Stomach (tissue), 9 donors: Measurements from ENCODE around the gene SERPINB2. TPM values are rescaled to one million over a fixed set of nuclear protein-coding genes. Genes with fewer than 3 reads are reported as not detected.
"Not testable (repeated sequence)": the region's sequence is repeated elsewhere in the genome, so short reads cannot be mapped to it uniquely, and the experiment has no call there.

Source experiments
- DNase-seq, 2 donors: peaks; one replicate each; pipeline versions ENCODE4 v3.0.0 to v3.0.0-alpha.2; 2013 to 2019
- H3K27ac ChIP-seq, 5 donors: fragments of 200-600 bp in 4 of 5; sonication (generic) in 4 of 5; one replicate each; pipeline ENCODE4 v1.5.1; 2013 to 2019; ENCODE audit warnings: mild to moderate bottlenecking in 1 of 5, moderate library complexity in 1 of 5
- H3K27me3 ChIP-seq, 3 donors: fragments of 200-600 bp; sonication (generic); one replicate each; pipeline ENCODE4 v1.5.1; 2017 to 2019; ENCODE audit warnings: mixed run types in 1 of 3
- H3K36me3 ChIP-seq, 4 donors: fragments of 200-600 bp; sonication (generic); 1 replicate in 3 of 4; 2 replicates in 1 of 4; pipeline ENCODE4 v1.5.1; 2016 to 2019
- H3K4me1 ChIP-seq, 4 donors: fragments of 200-600 bp; sonication (generic); one replicate each; pipeline ENCODE4 v1.5.1; 2016 to 2019
- H3K4me3 ChIP-seq, 4 donors: fragments of 200-600 bp; sonication (generic) in 3 of 4; one replicate each; pipeline ENCODE4 v1.5.1; 2016 to 2019; ENCODE audit warnings: mild to moderate bottlenecking in 1 of 4
- H3K9me3 ChIP-seq, 4 donors: fragments of 200-600 bp; sonication (generic); one replicate each; pipeline ENCODE4 v1.5.1; 2016 to 2019
- EP300 ChIP-seq: sonication (generic); formaldehyde crosslinking; IDR thresholded peaks from one replicate; pipeline ENCODE4 v1.6.1; 2017; ENCODE audit warnings: antibody characterized with exemption
- POLR2A ChIP-seq, 4 donors: fragments of 450-650 bp; IDR thresholded peaks; one replicate each; pipeline ENCODE4 v1.6.1; 2016; ENCODE audit warnings: antibody characterized with exemption in 4 of 4, control low read depth in 2 of 4, mild to moderate bottlenecking in 1 of 4, moderate library complexity in 1 of 4
- POLR2AphosphoS5 ChIP-seq, 3 donors: sonication (generic); formaldehyde crosslinking; IDR thresholded peaks; one replicate each; pipeline ENCODE4 v1.6.1; 2016; ENCODE audit warnings: antibody characterized with exemption in 3 of 3
- WGBS, 5 donors: extraction: QIAGEN DNeasy Blood & Tissue Kit in 3 of 5; methylation state at CpG; one replicate each; pipeline versions ENCODE4 v1.1.5 to v1.1.7; 2013 to 2018; 5-methylcytosine and 5-hydroxymethylcytosine counted together
- intact Hi-C: fragments of 100-400 bp; cut with DNase I; formaldehyde crosslinking; loops from one replicate; pipeline ENCODE4 v1.15.1; 2023; ENCODE audit warnings: low total_unique reads
- polyA plus RNA-seq, 3 donors: library from polyadenylated mRNA; stranded (reverse); fragments of 200-250 nt; gene quantifications; one replicate each; pipeline ENCODE4 v1.2.3, GENCODE V29; 2013
- total RNA-seq, 5 donors: library from RNA; depleted of rRNA; stranded (reverse); fragments of >200 nt; gene quantifications; one replicate each; pipeline versions ENCODE4 v1.1.0 to v1.2.3, GENCODE V29; 2014 to 2016
- TF ChIP-seq, protein P1 (sequence below), 7 experiments: fragments of 450-650 bp in 4 of 7; fragments of 200-600 bp in 3 of 7; sonication (generic) in 3 of 7; IDR thresholded peaks; one replicate each; pipeline ENCODE4 v1.5.1; 2016 to 2019; ENCODE audit warnings: antibody characterized with exemption in 7 of 7, control low read depth in 2 of 7, mild to moderate bottlenecking in 1 of 7
- donor health status: healthy with polysubstance abuse.
- donor health status: Bipolar disorder and iron deficiency.
- donor health status: healthy.

SERPINB2 gene
- total and polyA plus RNA-seq, 8 donors, result 0.46 to 22.4 (median 3.0) TPM; not detected in 4

DNA sequence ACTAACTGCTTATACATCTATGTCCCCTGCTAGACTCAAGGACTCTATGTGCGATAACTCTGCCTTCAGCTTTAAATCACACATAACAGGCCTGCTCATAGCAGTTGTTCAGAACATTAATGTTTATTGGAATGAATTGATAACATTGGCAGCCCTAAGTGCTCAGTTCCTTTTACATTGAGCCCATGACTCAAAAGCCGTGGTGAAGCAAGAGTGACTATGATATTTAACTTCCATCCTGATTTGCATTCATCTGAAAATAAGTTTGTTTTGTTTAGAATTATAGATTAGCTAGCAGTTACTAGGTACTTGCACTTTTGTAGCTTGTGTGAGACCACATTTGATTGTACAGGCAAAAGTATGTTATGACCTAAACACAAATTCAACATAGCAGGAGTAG is 34.5 kb downstream of the SERPINB2 start:
- Histone ChIP-seq H3K27me3 (no peaks in the 10 kb centered on the region), H3K9me3 (no peaks in the 10 kb centered on the region), H3K27ac (no peak overlapping the region), H3K4me3 (no peak overlapping the region), H3K36me3 (no peaks in the 10 kb centered on the region), H3K4me1 (no peaks in the 10 kb centered on the region)
- no peak for DNase-seq
- intact Hi-C loops, result no loop called here
- TF ChIP-seq EP300, result no peak
- no peak for TF ChIP-seq POLR2AphosphoS5 (IDR thresholded peaks at IDR 0.05)
- TF ChIP-seq POLR2A (IDR thresholded peaks at IDR 0.05), result no peak
- TF ChIP-seq, protein P1, sequence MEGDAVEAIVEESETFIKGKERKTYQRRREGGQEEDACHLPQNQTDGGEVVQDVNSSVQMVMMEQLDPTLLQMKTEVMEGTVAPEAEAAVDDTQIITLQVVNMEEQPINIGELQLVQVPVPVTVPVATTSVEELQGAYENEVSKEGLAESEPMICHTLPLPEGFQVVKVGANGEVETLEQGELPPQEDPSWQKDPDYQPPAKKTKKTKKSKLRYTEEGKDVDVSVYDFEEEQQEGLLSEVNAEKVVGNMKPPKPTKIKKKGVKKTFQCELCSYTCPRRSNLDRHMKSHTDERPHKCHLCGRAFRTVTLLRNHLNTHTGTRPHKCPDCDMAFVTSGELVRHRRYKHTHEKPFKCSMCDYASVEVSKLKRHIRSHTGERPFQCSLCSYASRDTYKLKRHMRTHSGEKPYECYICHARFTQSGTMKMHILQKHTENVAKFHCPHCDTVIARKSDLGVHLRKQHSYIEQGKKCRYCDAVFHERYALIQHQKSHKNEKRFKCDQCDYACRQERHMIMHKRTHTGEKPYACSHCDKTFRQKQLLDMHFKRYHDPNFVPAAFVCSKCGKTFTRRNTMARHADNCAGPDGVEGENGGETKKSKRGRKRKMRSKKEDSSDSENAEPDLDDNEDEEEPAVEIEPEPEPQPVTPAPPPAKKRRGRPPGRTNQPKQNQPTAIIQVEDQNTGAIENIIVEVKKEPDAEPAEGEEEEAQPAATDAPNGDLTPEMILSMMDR (IDR thresholded peaks at IDR 0.05), result no peak
- WGBS, 5 donors, result 80 to 86% (median 83%) methylated on average over 2 of the region's 2 CpGs

DNA sequence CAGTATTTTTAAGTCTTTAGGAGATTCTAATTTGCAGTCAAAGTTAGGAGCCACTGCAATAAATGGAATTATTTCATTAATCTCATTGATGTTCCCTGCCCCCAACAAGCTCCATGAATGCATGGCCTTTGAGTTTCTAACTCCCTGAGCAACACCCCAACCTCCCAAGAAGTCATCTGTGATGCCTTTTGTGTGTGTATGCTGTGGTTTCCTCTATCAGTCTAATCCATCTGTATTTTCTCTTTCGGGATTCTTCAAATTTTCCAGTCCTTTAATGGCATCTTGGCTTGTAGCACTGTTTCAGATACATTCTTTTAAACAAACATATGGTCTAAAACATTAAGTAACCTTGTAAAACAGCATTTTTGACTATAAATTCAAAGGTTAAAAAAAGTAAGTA is 37.0 kb downstream of the SERPINB2 start:
- no peak for TF ChIP-seq POLR2AphosphoS5 (IDR thresholded peaks at IDR 0.05)
- no peak for TF ChIP-seq POLR2A (IDR thresholded peaks at IDR 0.05)
- TF ChIP-seq, protein P1 (IDR thresholded peaks at IDR 0.05), result no peak
- TF ChIP-seq EP300, result no peak
- no peaks in the 10 kb centered on the region for H3K4me1 ChIP-seq

DNA sequence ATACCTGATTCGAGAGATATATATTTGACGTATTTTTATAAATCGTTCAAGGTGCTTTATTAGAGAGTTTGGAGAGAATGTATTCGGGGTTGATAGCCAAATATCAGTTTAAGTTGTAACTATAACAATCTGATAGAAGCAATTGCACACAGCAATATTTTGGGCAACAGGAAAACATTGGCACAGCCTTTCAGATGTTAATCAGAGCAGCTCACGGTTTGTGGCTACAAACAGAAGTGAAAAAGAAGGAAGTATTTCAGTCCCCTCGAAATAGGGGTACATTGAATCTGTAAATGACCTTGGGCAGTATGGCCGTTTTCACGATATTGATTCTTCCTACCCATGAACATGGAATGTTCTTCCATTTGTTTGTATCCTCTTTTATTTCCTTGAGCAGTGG is 40.8 kb downstream of the SERPINB2 start:
- H3K9me3 ChIP-seq, result no peaks in the 10 kb centered on the region
- no peaks in the 10 kb centered on the region for H3K27me3 ChIP-seq
- intact Hi-C loops, result no loop called here
- H3K4me1 ChIP-seq, result no peaks in the 10 kb centered on the region
- no peak for TF ChIP-seq POLR2A (IDR thresholded peaks at IDR 0.05)
- no peak for TF ChIP-seq EP300
- TF ChIP-seq POLR2AphosphoS5 (IDR thresholded peaks at IDR 0.05), result no peak
- TF ChIP-seq, protein P1 (IDR thresholded peaks at IDR 0.05), result no peak
- 54 to 81% (median 70%) methylated on average over 8 of the region's 8 CpGs for WGBS, 5 donors
- H3K27ac ChIP-seq, result no peak overlapping the region
- H3K36me3 ChIP-seq, result no peaks in the 10 kb centered on the region
- DNase-seq, result no peak
- no peak overlapping the region for H3K4me3 ChIP-seq

More for the DNA sequence above, 37.0 kb downstream of the SERPINB2 start:
- H3K9me3 ChIP-seq, result no peaks in the 10 kb centered on the region
- WGBS, 5 donors, result 44 to 68% (median 60%) methylated on average over 1 of the region's 1 CpG
- intact Hi-C loops, result no loop called here
- no peak overlapping the region for H3K27ac ChIP-seq
- no peak overlapping the region for H3K4me3 ChIP-seq
- H3K27me3 ChIP-seq, result no peaks in the 10 kb centered on the region
- H3K36me3 ChIP-seq, result no peaks in the 10 kb centered on the region
- DNase-seq, result no peak

DNA sequence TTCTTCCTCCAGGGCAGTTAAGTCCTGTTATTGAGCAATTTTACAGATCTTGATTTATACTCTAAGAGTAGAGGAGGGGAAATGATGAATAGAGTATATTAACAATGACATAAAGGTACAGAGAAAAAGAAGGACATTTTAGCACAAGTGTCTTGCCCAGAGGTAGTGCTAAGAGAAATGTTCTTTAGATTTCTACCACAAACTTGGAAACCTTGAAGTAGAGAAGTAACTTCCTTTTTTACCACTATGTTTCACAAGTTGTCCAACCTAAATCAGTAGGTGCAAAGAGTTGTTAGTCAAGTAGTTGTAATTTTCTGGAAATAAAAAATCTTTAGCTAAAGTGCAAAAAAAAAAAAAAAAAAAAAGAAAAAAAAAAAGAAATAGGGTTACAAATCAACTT is 41.9 kb downstream of the SERPINB2 start:
- H3K27me3 ChIP-seq, intact Hi-C loops, DNase-seq, H3K27ac ChIP-seq, H3K36me3 ChIP-seq, H3K4me1 ChIP-seq, H3K9me3 ChIP-seq, H3K4me3 ChIP-seq: not testable (repeated sequence)

DNA sequence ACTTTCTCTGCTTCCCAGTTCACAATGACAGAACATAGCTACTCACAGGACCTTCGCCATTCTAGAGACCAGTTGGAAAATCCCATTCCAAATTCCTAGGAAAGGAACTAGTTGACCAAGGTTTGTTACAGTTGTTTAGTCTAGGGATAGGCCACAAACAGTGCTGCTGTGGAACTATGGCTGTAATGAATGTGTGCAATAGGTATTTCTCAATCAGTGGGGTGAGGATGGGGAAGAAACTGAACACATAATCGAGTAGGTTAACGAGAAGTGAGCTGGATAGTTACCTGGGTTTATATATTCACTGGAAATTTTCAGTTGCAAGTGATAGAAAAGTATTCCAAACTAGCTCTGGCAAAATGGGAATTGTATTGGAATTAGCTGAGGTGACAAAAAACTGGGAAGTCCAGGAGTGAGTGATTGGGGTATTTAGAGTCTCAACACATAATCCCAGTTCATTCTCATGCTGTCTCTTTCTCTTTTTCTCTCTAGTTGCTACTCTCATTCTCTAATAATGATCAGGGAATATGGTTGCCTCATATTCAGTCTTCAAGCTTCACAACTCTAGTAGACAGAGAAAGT is 43.4 kb downstream of the SERPINB2 start:
- Histone ChIP-seq H3K4me3 (no peak overlapping the region), H3K27ac (no peak overlapping the region), H3K9me3 (no peaks in the 10 kb centered on the region), H3K4me1 (peaks cover 0 to under 1% (median under 1%) of the 10 kb centered on the region in 4 donors), H3K36me3 (no peaks in the 10 kb centered on the region), H3K27me3 (no peaks in the 10 kb centered on the region)
- intact Hi-C loops, result no loop called here
- TF ChIP-seq, protein P1 (IDR thresholded peaks at IDR 0.05), result no peak
- TF ChIP-seq POLR2AphosphoS5 (IDR thresholded peaks at IDR 0.05) (no peak), EP300 (no peak), POLR2A (IDR thresholded peaks at IDR 0.05) (no peak)
- DNase-seq, result no peak
- WGBS, 5 donors, result 77 to 91% (median 85%) methylated on average over 3 of the region's 3 CpGs
